Mesothelial cell of epicardium (in vitro differentiated cells): Measurements from ENCODE around the gene SPA17. TPM values are rescaled to one million over a fixed set of nuclear protein-coding genes. Genes with fewer than 3 reads are reported as not detected.

Experiments
- DNase-seq, 2 experiments: peaks; one replicate each; pipeline ENCODE4 v3.0.0; 2021; ENCODE audit warnings: low spot score in 2 of 2; ENCODE audit not compliant: unreplicated experiment in 2 of 2
- H3K27ac Mint-ChIP-seq: 2 replicates; pipeline ENCODE4 v1.8.0; 2021; ENCODE audit warnings: mixed read lengths
- H3K27me3 Mint-ChIP-seq: 2 replicates; pipeline ENCODE4 v1.8.0; 2021; ENCODE audit warnings: low read depth, mixed read lengths
- H3K36me3 Mint-ChIP-seq: 2 replicates; pipeline ENCODE4 v1.8.0; 2021; ENCODE audit warnings: mixed read lengths
- H3K4me1 Mint-ChIP-seq: 2 replicates; pipeline ENCODE4 v1.8.0; 2021; ENCODE audit warnings: mixed read lengths
- H3K4me3 Mint-ChIP-seq: 2 replicates; pipeline ENCODE4 v1.8.0; 2021; ENCODE audit warnings: mild to moderate bottlenecking, moderate library complexity, mixed read lengths
- H3K9me3 Mint-ChIP-seq: 2 replicates; pipeline ENCODE4 v1.8.0; 2021; ENCODE audit warnings: mixed read lengths
- CTCF ChIP-seq: fragments of 200-600 bp; sonication (generic); IDR thresholded peaks from one replicate; pipeline ENCODE4 v1.5.0; 2021; ENCODE audit warnings: antibody characterized with exemption; ENCODE audit not compliant: unreplicated experiment
- total RNA-seq: library from RNA; stranded (reverse); gene quantifications from 3 replicates; pipeline ENCODE4 v1.2.1, GENCODE V29; 2021

The SPA17 gene
- total RNA-seq, 1 donor from 2014 or later, result 5.5 TPM

- no peak overlapping the region for H3K4me3 Mint-ChIP-seq
- DNase-seq, result no peak
- no peak for TF ChIP-seq CTCF
- peaks cover 4% of the 10 kb centered on the region for H3K36me3 Mint-ChIP-seq
- no peaks in the 10 kb centered on the region for H3K9me3 Mint-ChIP-seq
- peaks cover 11% of the 10 kb centered on the region for H3K4me1 Mint-ChIP-seq
- no peak overlapping the region for H3K27ac Mint-ChIP-seq
- H3K27me3 Mint-ChIP-seq, result peaks cover 2% of the 10 kb centered on the region
These were observed 16.7 kb upstream of the SPA17 start for GRCh38 chr11:124656774-124657630.

GRCh38 chr11:124657904-124658303, 15.8 kb upstream of the SPA17 start:
- Mint-ChIP-seq H3K9me3 (no peaks in the 10 kb centered on the region), H3K36me3 (peaks cover 3% of the 10 kb centered on the region), H3K27me3 (peaks cover 2% of the 10 kb centered on the region), H3K4me3 (no peak overlapping the region), H3K4me1 (peaks cover 11% of the 10 kb centered on the region), H3K27ac (no peak overlapping the region)
- no peak for DNase-seq
- TF ChIP-seq CTCF, result no peak

GRCh38 chr11:124658501-124658900, 15.2 kb upstream of the SPA17 start:
- no peaks in the 10 kb centered on the region for H3K9me3 Mint-ChIP-seq
- H3K27ac Mint-ChIP-seq, result no peak overlapping the region
- H3K36me3 Mint-ChIP-seq, result peaks cover 3% of the 10 kb centered on the region

GRCh38 chr11:124658986-124659385, 14.7 kb upstream of the SPA17 start:
- Mint-ChIP-seq H3K9me3 (no peaks in the 10 kb centered on the region), H3K27me3 (peaks cover 2% of the 10 kb centered on the region), H3K36me3 (peaks cover 3% of the 10 kb centered on the region), H3K27ac (no peak overlapping the region), H3K4me3 (no peak overlapping the region), H3K4me1 (peaks cover 11% of the 10 kb centered on the region)
- no peak for TF ChIP-seq CTCF
- DNase-seq, result no peak

More at GRCh38 chr11:124658501-124658900, 15.2 kb upstream of the SPA17 start:
- Mint-ChIP-seq H3K4me3 (no peak overlapping the region), H3K27me3 (peaks cover 2% of the 10 kb centered on the region), H3K4me1 (peaks cover 11% of the 10 kb centered on the region)
- no peak for TF ChIP-seq CTCF
- DNase-seq, result no peak

GRCh38 chr11:124661553-124661952, 12.2 kb upstream of the SPA17 start:
- Mint-ChIP-seq H3K4me1 (peaks cover 11% of the 10 kb centered on the region), H3K27ac (no peak overlapping the region), H3K27me3 (peaks cover 2% of the 10 kb centered on the region), H3K4me3 (no peak overlapping the region), H3K36me3 (peaks cover 3% of the 10 kb centered on the region), H3K9me3 (no peaks in the 10 kb centered on the region)
- TF ChIP-seq CTCF, result no peak
- no peak for DNase-seq
